T47D (cell line): ENCODE results near the gene AREG.

ENCODE experiments used
- DNase-seq, 2 experiments: peaks; one replicate each; pipeline versions ENCODE4 v3.0.0 to v3.0.0-alpha.2; 2011 to 2012; ENCODE audit warnings: low read depth in 1 of 2, low spot score in 1 of 2
- JUND ChIP-seq: IDR thresholded peaks from 2 replicates; pipeline ENCODE4 v1.6.1; 2012; ENCODE audit warnings: low read depth
- in situ Hi-C: cut with HindIII; loops from 2 replicates; pipeline ENCODE4 v1.10.0; 2016; ENCODE audit warnings: low sequenced_read_pairs, low pct_unique_long_range_greater_than_20kb

AREG gene

GRCh38 chr4:74481891-74482609 is 37.1 kb downstream of the AREG start:
- DNase-seq = no peak
- TF ChIP-seq JUND = no peak
- in situ Hi-C loops = no loop called here

- no peak for DNase-seq
- in situ Hi-C loops = no loop called here
- TF ChIP-seq JUND = no peak
Observed at GRCh38 chr4:74483226-74483911, 38.4 kb downstream of the AREG start.

GRCh38 chr4:74486905-74487304 is 42.0 kb downstream of the AREG start:
- TF ChIP-seq JUND = no peak
- DNase-seq = no peak
- in situ Hi-C loops = no loop called here

GRCh38 chr4:74487771-74488170 is 42.8 kb downstream of the AREG start:
- DNase-seq = no peak
- no peak for TF ChIP-seq JUND
- in situ Hi-C loops = no loop called here

- TF ChIP-seq JUND = no peak
- in situ Hi-C loops = no loop called here
- DNase-seq = no peak
Observed at GRCh38 chr4:74490736-74491135, 45.8 kb downstream of the AREG start.

GRCh38 chr4:74499986-74500781 is 55.2 kb downstream of the AREG start:
- no peak for DNase-seq
- in situ Hi-C loops = no loop called here
- no peak for TF ChIP-seq JUND

- in situ Hi-C loops = no loop called here
- no peak for TF ChIP-seq JUND
- DNase-seq = no peak
Observed at GRCh38 chr4:74501579-74501978, 56.6 kb downstream of the AREG start.

- in situ Hi-C loops = no loop called here
Observed at GRCh38 chr4:74503580-74503979, 58.6 kb downstream of the AREG start.

GRCh38 chr4:74504212-74504611 is 59.3 kb downstream of the AREG start:
- DNase-seq = no peak
- no peak for TF ChIP-seq JUND
- in situ Hi-C loops = no loop called here

More at GRCh38 chr4:74503580-74503979, 58.6 kb downstream of the AREG start:
- TF ChIP-seq JUND = no peak
- DNase-seq = no peak
